ENCODE measurements around the gene CAMK2G. TPM values are rescaled to one million over a fixed set of nuclear protein-coding genes. Genes with fewer than 3 reads are reported as not detected.

Gene CAMK2G
- total and polyA plus RNA-seq, 4 donors: 6.8 to 18.3 (median 9.9) TPM

DNA sequence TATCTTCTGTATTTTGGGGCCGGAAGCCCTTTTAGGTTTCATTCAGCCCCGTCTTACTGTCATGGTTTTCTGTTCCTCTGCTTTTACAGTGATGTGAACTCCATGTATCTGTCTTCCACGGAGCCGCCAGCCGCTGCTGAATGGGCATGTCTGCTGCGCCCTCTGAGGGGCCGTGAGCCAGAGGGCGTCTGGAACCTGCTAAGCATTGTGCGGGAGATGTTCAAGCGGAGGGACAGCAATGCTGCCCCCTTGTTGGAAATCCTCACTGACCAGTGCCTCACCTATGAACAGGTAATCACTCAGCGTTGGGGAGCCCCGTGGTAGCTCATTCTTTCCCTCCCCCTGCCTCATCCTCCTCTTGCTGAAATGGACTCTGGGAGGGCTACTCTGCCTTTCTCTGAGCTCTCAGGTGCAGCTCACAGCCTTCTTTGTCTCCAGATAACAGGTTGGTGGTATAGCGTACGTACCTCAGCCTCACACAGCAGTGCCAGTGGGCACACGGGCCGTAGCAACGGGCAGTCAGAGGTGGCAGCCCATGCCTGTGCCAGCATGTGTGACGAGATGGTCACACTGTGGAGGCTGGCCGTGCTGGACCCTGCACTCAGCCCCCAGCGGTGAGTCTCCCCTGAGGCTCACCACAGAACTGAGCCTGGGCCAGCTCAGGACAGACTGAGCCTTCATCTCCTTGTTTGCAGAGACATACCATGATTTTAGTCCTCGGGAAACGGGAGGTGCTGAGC lies 83.3 kb downstream of the CAMK2G start:
- Histone ChIP-seq H3K9ac (ENCODE audit: low read depth in 1 of 2, low read length in 2 of 2) (no peak overlapping the region), H3K4me3 (ENCODE audit: low read depth in 1 of 3, low read length in 3 of 3) (no peak overlapping the region), H3K9me3 (ENCODE audit: control insufficient read depth in 4 of 4, low read length in 3 of 4) (no peaks in the 10 kb centered on the region), H3K27me3 (ENCODE audit: control insufficient read depth in 4 of 4, insufficient read depth in 4 of 4, low read length in 3 of 4) (no peaks in the 10 kb centered on the region), H3K36me3 (ENCODE audit: control insufficient read depth in 4 of 4, insufficient read depth in 3 of 4, low read depth in 1 of 4, low read length in 3 of 4) (peaks cover 25 to 73% (median 61%) of the 10 kb centered on the region in 4 donors), H3K27ac (ENCODE audit: low read depth in 1 of 2, low read length in 2 of 2) (no peak overlapping the region), H3K4me1 (ENCODE audit: control insufficient read depth in 4 of 4, insufficient read depth in 4 of 4, low read length in 3 of 4) (peaks cover 3 to 15% (median 13%) of the 10 kb centered on the region in 4 donors)
- 96% methylated on average over 22 of the region's 22 CpGs for WGBS
- TF ChIP-seq, protein P1, sequence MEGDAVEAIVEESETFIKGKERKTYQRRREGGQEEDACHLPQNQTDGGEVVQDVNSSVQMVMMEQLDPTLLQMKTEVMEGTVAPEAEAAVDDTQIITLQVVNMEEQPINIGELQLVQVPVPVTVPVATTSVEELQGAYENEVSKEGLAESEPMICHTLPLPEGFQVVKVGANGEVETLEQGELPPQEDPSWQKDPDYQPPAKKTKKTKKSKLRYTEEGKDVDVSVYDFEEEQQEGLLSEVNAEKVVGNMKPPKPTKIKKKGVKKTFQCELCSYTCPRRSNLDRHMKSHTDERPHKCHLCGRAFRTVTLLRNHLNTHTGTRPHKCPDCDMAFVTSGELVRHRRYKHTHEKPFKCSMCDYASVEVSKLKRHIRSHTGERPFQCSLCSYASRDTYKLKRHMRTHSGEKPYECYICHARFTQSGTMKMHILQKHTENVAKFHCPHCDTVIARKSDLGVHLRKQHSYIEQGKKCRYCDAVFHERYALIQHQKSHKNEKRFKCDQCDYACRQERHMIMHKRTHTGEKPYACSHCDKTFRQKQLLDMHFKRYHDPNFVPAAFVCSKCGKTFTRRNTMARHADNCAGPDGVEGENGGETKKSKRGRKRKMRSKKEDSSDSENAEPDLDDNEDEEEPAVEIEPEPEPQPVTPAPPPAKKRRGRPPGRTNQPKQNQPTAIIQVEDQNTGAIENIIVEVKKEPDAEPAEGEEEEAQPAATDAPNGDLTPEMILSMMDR (IDR thresholded peaks at IDR 0.05; ENCODE audit: low read depth, low read length, missing input control): no peak
- TF ChIP-seq MAX (IDR thresholded peaks at IDR 0.05): no peak
- TF ChIP-seq GABPA (IDR thresholded peaks at IDR 0.05 in 1 of 2, conservative IDR thresholded peaks at IDR 0.05 in 1 of 2): no peak
- no peak for TF ChIP-seq JUND (IDR thresholded peaks at IDR 0.05)
- TF ChIP-seq FOXA1 (IDR thresholded peaks at IDR 0.05): no peak
- no peak for TF ChIP-seq EGR1 (IDR thresholded peaks at IDR 0.05; ENCODE audit: low read depth in 2 of 2)
- TF ChIP-seq, protein P2, sequence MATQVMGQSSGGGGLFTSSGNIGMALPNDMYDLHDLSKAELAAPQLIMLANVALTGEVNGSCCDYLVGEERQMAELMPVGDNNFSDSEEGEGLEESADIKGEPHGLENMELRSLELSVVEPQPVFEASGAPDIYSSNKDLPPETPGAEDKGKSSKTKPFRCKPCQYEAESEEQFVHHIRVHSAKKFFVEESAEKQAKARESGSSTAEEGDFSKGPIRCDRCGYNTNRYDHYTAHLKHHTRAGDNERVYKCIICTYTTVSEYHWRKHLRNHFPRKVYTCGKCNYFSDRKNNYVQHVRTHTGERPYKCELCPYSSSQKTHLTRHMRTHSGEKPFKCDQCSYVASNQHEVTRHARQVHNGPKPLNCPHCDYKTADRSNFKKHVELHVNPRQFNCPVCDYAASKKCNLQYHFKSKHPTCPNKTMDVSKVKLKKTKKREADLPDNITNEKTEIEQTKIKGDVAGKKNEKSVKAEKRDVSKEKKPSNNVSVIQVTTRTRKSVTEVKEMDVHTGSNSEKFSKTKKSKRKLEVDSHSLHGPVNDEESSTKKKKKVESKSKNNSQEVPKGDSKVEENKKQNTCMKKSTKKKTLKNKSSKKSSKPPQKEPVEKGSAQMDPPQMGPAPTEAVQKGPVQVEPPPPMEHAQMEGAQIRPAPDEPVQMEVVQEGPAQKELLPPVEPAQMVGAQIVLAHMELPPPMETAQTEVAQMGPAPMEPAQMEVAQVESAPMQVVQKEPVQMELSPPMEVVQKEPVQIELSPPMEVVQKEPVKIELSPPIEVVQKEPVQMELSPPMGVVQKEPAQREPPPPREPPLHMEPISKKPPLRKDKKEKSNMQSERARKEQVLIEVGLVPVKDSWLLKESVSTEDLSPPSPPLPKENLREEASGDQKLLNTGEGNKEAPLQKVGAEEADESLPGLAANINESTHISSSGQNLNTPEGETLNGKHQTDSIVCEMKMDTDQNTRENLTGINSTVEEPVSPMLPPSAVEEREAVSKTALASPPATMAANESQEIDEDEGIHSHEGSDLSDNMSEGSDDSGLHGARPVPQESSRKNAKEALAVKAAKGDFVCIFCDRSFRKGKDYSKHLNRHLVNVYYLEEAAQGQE (IDR thresholded peaks at IDR 0.05): no peak
- no peak for TF ChIP-seq FOXA2 (IDR thresholded peaks at IDR 0.05)
- TF ChIP-seq SP1 (IDR thresholded peaks at IDR 0.05): no peak
- no peak for TF ChIP-seq RXRA (IDR thresholded peaks at IDR 0.05)
- no peak for TF ChIP-seq TAF1 (conservative IDR thresholded peaks at IDR 0.05)
- TF ChIP-seq ZBTB33 (IDR thresholded peaks at IDR 0.05): no peak
- TF ChIP-seq YY1 (IDR thresholded peaks at IDR 0.05): no peak
- no peak for TF ChIP-seq NR2F2 (IDR thresholded peaks at IDR 0.05)
- no peak for DNase-seq (ENCODE audit: low spot score)

DNA sequence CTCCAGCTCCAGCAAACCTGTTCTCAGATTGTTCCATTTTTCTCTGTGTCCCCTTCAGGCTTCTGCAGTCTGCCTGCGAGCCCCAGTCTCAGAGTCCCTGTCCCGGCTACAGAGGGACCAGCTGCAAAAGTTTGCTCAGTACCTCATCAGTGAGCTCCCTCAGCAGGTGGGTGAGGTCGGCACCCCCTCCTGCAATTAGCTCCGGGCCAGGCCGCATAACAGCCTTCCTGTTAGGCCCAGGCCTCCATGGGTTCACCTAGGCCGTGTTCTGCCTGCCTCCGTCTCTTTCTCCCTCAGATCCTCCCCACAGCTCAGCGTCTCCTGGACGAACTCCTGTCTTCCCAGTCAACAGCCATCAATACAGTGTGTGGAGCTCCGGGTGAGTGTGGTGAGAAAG lies 84.7 kb downstream of the CAMK2G start:
- Histone ChIP-seq H3K36me3 (ENCODE audit: control insufficient read depth in 4 of 4, insufficient read depth in 3 of 4, low read depth in 1 of 4, low read length in 3 of 4) (peaks cover 23 to 59% (median 53%) of the 10 kb centered on the region in 4 donors), H3K4me1 (ENCODE audit: control insufficient read depth in 4 of 4, insufficient read depth in 4 of 4, low read length in 3 of 4) (peaks cover 3 to 19% (median 17%) of the 10 kb centered on the region in 4 donors), H3K9ac (ENCODE audit: low read depth in 1 of 2, low read length in 2 of 2) (no peak overlapping the region), H3K9me3 (ENCODE audit: control insufficient read depth in 4 of 4, low read length in 3 of 4) (no peaks in the 10 kb centered on the region), H3K27ac (ENCODE audit: low read depth in 1 of 2, low read length in 2 of 2) (no peak overlapping the region), H3K27me3 (ENCODE audit: control insufficient read depth in 4 of 4, insufficient read depth in 4 of 4, low read length in 3 of 4) (no peaks in the 10 kb centered on the region), H3K4me3 (ENCODE audit: low read depth in 1 of 3, low read length in 3 of 3) (no peak overlapping the region)
- whole genome bisulfite sequencing: 93% methylated on average over 10 of the region's 10 CpGs
- no peak for DNase-seq (ENCODE audit: low spot score)
- no peak for TF ChIP-seq HNF4G (IDR thresholded peaks at IDR 0.05)
- TF ChIP-seq FOXA1 (IDR thresholded peaks at IDR 0.05): no peak
- no peak for TF ChIP-seq RXRA (IDR thresholded peaks at IDR 0.05)
- TF ChIP-seq MAX (IDR thresholded peaks at IDR 0.05): no peak
- no peak for TF ChIP-seq ZBTB33 (IDR thresholded peaks at IDR 0.05)
- no peak for TF ChIP-seq JUND (IDR thresholded peaks at IDR 0.05)
- TF ChIP-seq HNF4A (conservative IDR thresholded peaks at IDR 0.05): no peak
- TF ChIP-seq EGR1 (IDR thresholded peaks at IDR 0.05; ENCODE audit: low read depth in 2 of 2): no peak
- no peak for TF ChIP-seq TAF1 (conservative IDR thresholded peaks at IDR 0.05)
